Right atrium auricular region (tissue), 2 donors: ENCODE measurements around the gene PADI4. TPM values are rescaled to one million over a fixed set of nuclear protein-coding genes. Genes with fewer than 3 reads are reported as not detected.

Source experiments
- DNase-seq: peaks from one replicate; pipeline ENCODE4 v3.0.0-alpha.2; 2019; ENCODE audit warnings: low spot score
- H3K27ac ChIP-seq, 2 donors: fragments of 200-600 bp; sonication (generic); 1 replicate in 1 of 2; 2 replicates in 1 of 2; pipeline ENCODE4 v1.5.1; 2016 to 2019
- H3K27me3 ChIP-seq, 2 donors: fragments of 200-600 bp; sonication (generic); one replicate each; pipeline versions ENCODE4 v1.5.1 to v1.6.0; 2017 to 2019
- H3K36me3 ChIP-seq: fragments of 200-600 bp; sonication (generic); one replicate; pipeline ENCODE4 v1.5.1; 2016
- H3K4me1 ChIP-seq, 2 donors: fragments of 200-600 bp; sonication (generic); one replicate each; pipeline versions ENCODE4 v1.5.1 to v1.6.0; 2017 to 2019
- H3K4me3 ChIP-seq, 2 donors: fragments of 200-600 bp; sonication (generic); 1 replicate in 1 of 2; 2 replicates in 1 of 2; pipeline ENCODE4 v1.5.1; 2017 to 2019; ENCODE audit warnings: mild to moderate bottlenecking in 1 of 2, moderate library complexity in 1 of 2
- H3K9me3 ChIP-seq, 2 donors: fragments of 200-600 bp; sonication (generic); one replicate each; pipeline ENCODE4 v1.5.1; 2019
- CTCF ChIP-seq, 2 donors: fragments of 200-600 bp; sonication (generic); IDR thresholded peaks; one replicate each; pipeline ENCODE4 v1.5.1; 2019; ENCODE audit warnings: antibody characterized with exemption in 2 of 2
- total RNA-seq, 2 donors: library from RNA; depleted of rRNA; stranded (reverse); fragments of >200 nt; gene quantifications; one replicate each; pipeline ENCODE4 v1.1.0, GENCODE V29; 2016

The PADI4 gene
- total RNA-seq, 2 donors from 2014 or later, result 0.19 to 0.31 TPM

GRCh38 chr1:17264470-17264869 lies 43.5 kb upstream of the PADI4 start:
- no peaks in the 10 kb centered on the region for H3K4me1 ChIP-seq
- no peak overlapping the region for H3K27ac ChIP-seq
- TF ChIP-seq CTCF (IDR thresholded peaks at IDR 0.05), result no peak
- H3K27me3 ChIP-seq, result no peaks in the 10 kb centered on the region
- no peak for DNase-seq
- H3K9me3 ChIP-seq, result peaks cover 0 to 14% of the 10 kb centered on the region in 2 donors
- H3K36me3 ChIP-seq, result no peaks in the 10 kb centered on the region
- H3K4me3 ChIP-seq, result no peak overlapping the region

DNA sequence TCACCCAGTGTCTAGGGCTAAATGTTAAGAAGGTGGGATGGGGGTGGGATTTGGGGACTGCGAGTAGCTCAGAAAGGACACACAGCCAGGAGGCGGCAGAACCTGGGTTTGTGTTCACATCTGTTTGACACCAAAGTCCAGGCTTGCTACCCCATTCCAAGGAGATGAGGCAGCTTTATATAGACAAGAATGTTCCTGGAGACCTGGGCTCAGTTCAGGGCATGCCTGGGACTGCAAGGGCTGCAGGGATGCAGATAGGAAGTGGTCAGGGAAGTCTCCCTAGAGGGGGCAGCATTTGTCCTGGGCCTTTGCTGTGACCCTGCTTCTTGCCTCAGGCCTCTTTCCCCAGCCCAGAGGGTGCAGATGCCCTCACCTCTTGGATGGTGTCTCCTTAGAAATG lies 42.8 kb upstream of the PADI4 start:
- Histone ChIP-seq H3K27ac (no peak overlapping the region), H3K4me1 (no peaks in the 10 kb centered on the region), H3K4me3 (no peak overlapping the region), H3K36me3 (no peaks in the 10 kb centered on the region), H3K27me3 (no peaks in the 10 kb centered on the region), H3K9me3 (peaks cover 0 to 14% of the 10 kb centered on the region in 2 donors)
- DNase-seq, result no peak
- no peak for TF ChIP-seq CTCF (IDR thresholded peaks at IDR 0.05)

GRCh38 chr1:17265950-17266349 lies 42.0 kb upstream of the PADI4 start:
- H3K36me3 ChIP-seq, result no peaks in the 10 kb centered on the region
- no peak overlapping the region for H3K27ac ChIP-seq
- no peaks in the 10 kb centered on the region for H3K4me1 ChIP-seq
- no peak overlapping the region for H3K4me3 ChIP-seq
- TF ChIP-seq CTCF (IDR thresholded peaks at IDR 0.05), result no peak
- H3K27me3 ChIP-seq, result no peaks in the 10 kb centered on the region
- DNase-seq, result no peak
- H3K9me3 ChIP-seq, result peaks cover 0 to 14% of the 10 kb centered on the region in 2 donors

GRCh38 chr1:17270891-17271765 lies 36.9 kb upstream of the PADI4 start:
- H3K27ac ChIP-seq, result no peak overlapping the region
- TF ChIP-seq CTCF (IDR thresholded peaks at IDR 0.05), result no peak
- no peaks in the 10 kb centered on the region for H3K4me1 ChIP-seq
- H3K27me3 ChIP-seq, result no peaks in the 10 kb centered on the region
- H3K4me3 ChIP-seq, result no peak overlapping the region
- no peaks in the 10 kb centered on the region for H3K36me3 ChIP-seq
- no peaks in the 10 kb centered on the region for H3K9me3 ChIP-seq
- no peak for DNase-seq

GRCh38 chr1:17272066-17272465 lies 35.9 kb upstream of the PADI4 start:
- Histone ChIP-seq H3K4me3 (no peak overlapping the region), H3K27ac (no peak overlapping the region), H3K9me3 (no peaks in the 10 kb centered on the region), H3K36me3 (no peaks in the 10 kb centered on the region), H3K27me3 (no peaks in the 10 kb centered on the region), H3K4me1 (no peaks in the 10 kb centered on the region)
- DNase-seq, result no peak
- TF ChIP-seq CTCF (IDR thresholded peaks at IDR 0.05), result no peak
